ENCODE results near the gene GALNT10. TPM values are rescaled to one million over a fixed set of nuclear protein-coding genes. Genes with fewer than 3 reads are reported as not detected.

Gene GALNT10
- total RNA-seq, 2 donors from 2014 or later, result 30.2 to 43.4 TPM

DNA sequence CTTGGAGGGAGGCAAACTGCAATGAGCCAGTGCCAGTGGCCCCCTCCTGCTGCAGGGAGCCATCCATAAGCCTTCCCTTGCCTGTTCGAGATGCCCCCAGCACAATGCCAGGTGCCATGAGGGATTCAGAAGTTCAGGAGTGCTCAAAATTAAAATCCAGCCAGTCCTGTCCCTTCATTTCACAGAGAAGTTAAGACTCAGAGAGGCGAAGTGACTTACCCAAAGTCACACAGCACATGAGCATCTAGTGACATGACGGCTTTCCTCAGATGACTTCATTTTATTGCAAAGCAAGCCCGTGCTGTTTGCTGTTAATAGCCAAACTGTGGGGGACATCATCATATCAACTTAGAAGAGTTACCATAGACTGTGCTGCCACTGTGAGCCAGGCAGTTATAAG, 185.9 kb downstream of the GALNT10 start:
- Histone ChIP-seq H3K9me3 (ENCODE audit: control insufficient read depth, low read length) (peaks cover 5% of the 10 kb centered on the region), H3K4me1 (ENCODE audit: control insufficient read depth, insufficient read depth, low read length) (no peaks in the 10 kb centered on the region), H3K27me3 (ENCODE audit: control insufficient read depth, insufficient read depth, low read length, poor library complexity, severe bottlenecking) (no peaks in the 10 kb centered on the region), H3K4me3 (ENCODE audit: low read length) (no peak overlapping the region), H3K9ac (ENCODE audit: extremely low read depth, low read length, poor library complexity, severe bottlenecking) (no peak overlapping the region), H3K27ac (ENCODE audit: low read depth, low read length) (no peak overlapping the region), H3K36me3 (ENCODE audit: control insufficient read depth, insufficient read depth, low read length) (peaks cover 62% of the 10 kb centered on the region)
- Mint-ChIP-seq H3K27me3 (ENCODE audit: insufficient read depth) (peaks cover 6% of the 10 kb centered on the region), H3K36me3 (ENCODE audit: low read depth) (peaks cover 29% of the 10 kb centered on the region), H3K27ac (no peak overlapping the region), H3K4me1 (no peaks in the 10 kb centered on the region), H3K9me3 (peaks cover 2% of the 10 kb centered on the region), H3K4me3 (no peak overlapping the region)
- TF ChIP-seq, protein P1, sequence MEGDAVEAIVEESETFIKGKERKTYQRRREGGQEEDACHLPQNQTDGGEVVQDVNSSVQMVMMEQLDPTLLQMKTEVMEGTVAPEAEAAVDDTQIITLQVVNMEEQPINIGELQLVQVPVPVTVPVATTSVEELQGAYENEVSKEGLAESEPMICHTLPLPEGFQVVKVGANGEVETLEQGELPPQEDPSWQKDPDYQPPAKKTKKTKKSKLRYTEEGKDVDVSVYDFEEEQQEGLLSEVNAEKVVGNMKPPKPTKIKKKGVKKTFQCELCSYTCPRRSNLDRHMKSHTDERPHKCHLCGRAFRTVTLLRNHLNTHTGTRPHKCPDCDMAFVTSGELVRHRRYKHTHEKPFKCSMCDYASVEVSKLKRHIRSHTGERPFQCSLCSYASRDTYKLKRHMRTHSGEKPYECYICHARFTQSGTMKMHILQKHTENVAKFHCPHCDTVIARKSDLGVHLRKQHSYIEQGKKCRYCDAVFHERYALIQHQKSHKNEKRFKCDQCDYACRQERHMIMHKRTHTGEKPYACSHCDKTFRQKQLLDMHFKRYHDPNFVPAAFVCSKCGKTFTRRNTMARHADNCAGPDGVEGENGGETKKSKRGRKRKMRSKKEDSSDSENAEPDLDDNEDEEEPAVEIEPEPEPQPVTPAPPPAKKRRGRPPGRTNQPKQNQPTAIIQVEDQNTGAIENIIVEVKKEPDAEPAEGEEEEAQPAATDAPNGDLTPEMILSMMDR (conservative IDR thresholded peaks at IDR 0.05), result no peak
- 83 to 85% methylated on average over 4 of the region's 4 CpGs for WGBS, 2 experiments (ENCODE audit: insufficient coverage in 1 of 2, insufficient read length in 1 of 2)
- DNase-seq, result no peak

DNA sequence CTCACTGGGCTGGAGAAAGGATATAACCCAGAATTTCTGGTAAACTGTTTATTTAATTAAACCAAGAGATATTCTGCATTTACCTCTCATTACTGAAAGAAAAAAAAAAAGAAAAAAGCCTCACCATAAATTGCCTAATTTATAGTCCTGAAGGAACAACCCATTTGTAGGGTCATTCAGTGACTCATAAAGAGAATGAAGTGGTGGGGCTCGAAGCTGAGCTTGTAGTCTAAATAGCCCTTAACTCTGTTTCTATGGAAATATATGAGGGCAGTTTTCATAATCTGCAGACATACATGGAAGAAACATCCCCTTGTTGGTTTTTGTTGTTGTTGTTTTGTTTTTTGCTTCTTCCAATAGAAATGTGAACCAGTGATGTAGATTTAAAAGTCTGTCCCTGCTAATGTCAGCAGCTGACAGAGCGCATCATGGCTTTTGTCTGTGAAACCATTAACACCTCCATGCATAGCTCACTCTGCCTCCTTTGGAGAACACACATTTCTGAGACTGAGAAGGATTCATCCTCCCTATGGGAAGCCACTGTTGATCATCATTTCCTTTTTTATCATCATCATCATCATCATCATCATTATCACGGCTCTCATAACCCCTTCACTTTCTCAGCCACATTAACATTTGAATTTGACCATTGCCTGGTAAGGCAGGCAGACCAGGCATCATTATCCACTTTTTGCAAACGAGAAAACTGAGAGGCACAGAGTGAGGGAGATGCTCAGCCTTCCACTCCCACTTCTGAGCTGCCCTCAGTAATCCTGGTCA, 187.4 kb downstream of the GALNT10 start:
- Histone ChIP-seq H3K27ac (ENCODE audit: low read depth, low read length) (no peak overlapping the region), H3K4me3 (ENCODE audit: low read length) (no peak overlapping the region), H3K9ac (ENCODE audit: extremely low read depth, low read length, poor library complexity, severe bottlenecking) (no peak overlapping the region), H3K4me1 (ENCODE audit: control insufficient read depth, insufficient read depth, low read length) (no peaks in the 10 kb centered on the region), H3K27me3 (ENCODE audit: control insufficient read depth, insufficient read depth, low read length, poor library complexity, severe bottlenecking) (no peaks in the 10 kb centered on the region), H3K36me3 (ENCODE audit: control insufficient read depth, insufficient read depth, low read length) (peaks cover 72% of the 10 kb centered on the region), H3K9me3 (ENCODE audit: control insufficient read depth, low read length) (peaks cover 18% of the 10 kb centered on the region)
- WGBS, 2 experiments (ENCODE audit: insufficient coverage in 1 of 2, insufficient read length in 1 of 2), result 92 to 93% methylated on average over 3 to 4 of the region's 4 CpGs
- TF ChIP-seq, protein P1 (conservative IDR thresholded peaks at IDR 0.05), result no peak
- peaks cover 12% of the 10 kb centered on the region for H3K27me3 Mint-ChIP-seq (ENCODE audit: insufficient read depth)
- peaks cover 39% of the 10 kb centered on the region for H3K36me3 Mint-ChIP-seq (ENCODE audit: low read depth)
- H3K9me3 Mint-ChIP-seq, result peaks cover 5% of the 10 kb centered on the region
- DNase-seq, result no peak
- H3K27ac Mint-ChIP-seq, result no peak overlapping the region
- H3K4me1 Mint-ChIP-seq, result no peaks in the 10 kb centered on the region
- H3K4me3 Mint-ChIP-seq, result no peak overlapping the region

DNA sequence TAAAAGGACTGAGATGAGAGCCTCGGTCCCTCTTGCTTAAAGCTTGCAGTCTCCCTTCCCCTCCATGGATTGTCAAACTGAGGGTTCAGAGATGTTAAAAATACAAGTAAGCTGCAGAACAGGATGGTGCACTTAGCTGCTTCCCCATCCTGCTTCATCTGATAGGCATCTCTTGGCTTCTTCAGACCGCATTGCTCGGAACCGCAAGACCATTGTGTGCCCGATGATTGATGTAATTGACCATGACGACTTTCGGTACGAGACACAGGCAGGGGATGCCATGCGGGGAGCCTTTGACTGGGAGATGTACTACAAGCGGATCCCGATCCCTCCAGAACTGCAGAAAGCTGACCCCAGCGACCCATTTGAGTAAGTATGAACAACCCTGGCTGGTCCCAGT, 189.7 kb downstream of the GALNT10 start:
- H3K9ac ChIP-seq (ENCODE audit: extremely low read depth, low read length, poor library complexity, severe bottlenecking), result no peak overlapping the region
- Mint-ChIP-seq H3K27me3 (ENCODE audit: insufficient read depth) (peaks cover 12% of the 10 kb centered on the region), H3K27ac (no peak overlapping the region), H3K36me3 (ENCODE audit: low read depth) (peaks cover 50% of the 10 kb centered on the region), H3K4me3 (no peak overlapping the region), H3K9me3 (peaks cover 7% of the 10 kb centered on the region), H3K4me1 (peaks cover 14% of the 10 kb centered on the region)
- no peak overlapping the region for H3K4me3 ChIP-seq (ENCODE audit: low read length)
- no peak overlapping the region for H3K27ac ChIP-seq (ENCODE audit: low read depth, low read length)
- H3K27me3 ChIP-seq (ENCODE audit: control insufficient read depth, insufficient read depth, low read length, poor library complexity, severe bottlenecking), result no peaks in the 10 kb centered on the region
- peaks cover 25% of the 10 kb centered on the region for H3K9me3 ChIP-seq (ENCODE audit: control insufficient read depth, low read length)
- H3K36me3 ChIP-seq (ENCODE audit: control insufficient read depth, insufficient read depth, low read length), result peaks cover 80% of the 10 kb centered on the region
- DNase-seq, result no peak
- TF ChIP-seq, protein P1 (conservative IDR thresholded peaks at IDR 0.05), result no peak
- WGBS, 2 experiments (ENCODE audit: insufficient coverage in 1 of 2, insufficient read length in 1 of 2), result 92 to 94% methylated on average over 9 to 12 of the region's 12 CpGs
- peaks cover 5% of the 10 kb centered on the region for H3K4me1 ChIP-seq (ENCODE audit: control insufficient read depth, insufficient read depth, low read length)

Measured in endodermal cell (in vitro differentiated cells).